GM21423 (cell line): ENCODE data around the gene DHRS11.
"Not testable (repeated sequence)": the region's sequence is repeated elsewhere in the genome, so short reads cannot be mapped to it uniquely, and the experiment has no call there.

Experiments
- ATAC-seq: cut with Tn5 transposase; IDR thresholded peaks from one replicate; pipeline ENCODE4 v1.9.1; 2021; ENCODE audit warnings: mild to moderate bottlenecking, moderate library complexity; ENCODE audit not compliant: unreplicated experiment

DHRS11 gene

GRCh38 chr17:36593656-36594316 is 2.1 kb downstream of the DHRS11 start:
- no peak for ATAC-seq

- ATAC-seq = no peak
Measured at GRCh38 chr17:36594626-36595401, 3.1 kb downstream of the DHRS11 start.

- ATAC-seq = no peak
Measured at GRCh38 chr17:36597226-36597625, 5.5 kb downstream of the DHRS11 start.

GRCh38 chr17:36597866-36598777 is 6.4 kb downstream of the DHRS11 start:
- ATAC-seq = no peak

- ATAC-seq = no peak
Measured at GRCh38 chr17:36598951-36599401, 7.3 kb downstream of the DHRS11 start.

GRCh38 chr17:36599546-36600250 is 8.0 kb downstream of the DHRS11 start:
- ATAC-seq = no peak

GRCh38 chr17:36600465-36600864 is 8.8 kb downstream of the DHRS11 start:
- ATAC-seq = no peak

- ATAC-seq = peak; percentile 10
Measured at GRCh38 chr17:36600936-36601302, 9.2 kb downstream of the DHRS11 start.

- peak; percentile 74 for ATAC-seq
Measured at GRCh38 chr17:36601303-36602029, 9.8 kb downstream of the DHRS11 start, which contains the start of gene MRM1. Gene MRM1, plus strand, starts transcription at chr17:36601583. Its CDS starts 228 bp downstream, at chr17:36601811.

- peak; percentile 17 for ATAC-seq
Measured at GRCh38 chr17:36602030-36602748, 10.5 kb downstream of the DHRS11 start.

GRCh38 chr17:36602924-36603384 is 11.3 kb downstream of the DHRS11 start:
- no peak for ATAC-seq

- ATAC-seq = not testable (repeated sequence)
Measured at GRCh38 chr17:36605028-36605427, 13.3 kb downstream of the DHRS11 start.

GRCh38 chr17:36608280-36608679 is 16.6 kb downstream of the DHRS11 start:
- no peak for ATAC-seq

- ATAC-seq = no peak
Measured at GRCh38 chr17:36608794-36609497, 17.3 kb downstream of the DHRS11 start.

- ATAC-seq = no peak
Measured at GRCh38 chr17:36609498-36609862, 17.8 kb downstream of the DHRS11 start.

GRCh38 chr17:36610474-36610873 is 18.8 kb downstream of the DHRS11 start:
- ATAC-seq = no peak

- ATAC-seq = no peak
Measured at GRCh38 chr17:36611345-36612072, 19.8 kb downstream of the DHRS11 start.

- ATAC-seq = no peak
Measured at GRCh38 chr17:36612323-36612722, 20.6 kb downstream of the DHRS11 start.
